NCI-H1930 (cell line): ENCODE data around the gene TKTL1.
"Not testable (repeated sequence)": the region's sequence is repeated elsewhere in the genome, so short reads cannot be mapped to it uniquely, and the experiment has no call there.

Experiments
- DNase-seq, 2 experiments: peaks; one replicate each; lab custom pipeline; 2025; lab: John Stamatoyannopoulos, UW

The TKTL1 gene

GRCh38 chrX:154295664-154296310 is at the start of gene TKTL1:
TSS of gene TKTL1 (plus strand) at chrX:154295795. CDS start at chrX:154295860, 65 bp downstream.
- no peak for DNase-seq

- not testable (repeated sequence) for DNase-seq
Measured at GRCh38 chrX:154247377-154248045, 48.1 kb upstream of the TKTL1 start.

GRCh38 chrX:154248076-154248475 is 47.5 kb upstream of the TKTL1 start:
- DNase-seq = not testable (repeated sequence)

- not testable (repeated sequence) for DNase-seq
Measured at GRCh38 chrX:154257282-154257681, 38.3 kb upstream of the TKTL1 start, which contains the start of gene OPN1MW3. TSS of gene OPN1MW3 (plus strand) at chrX:154257582. CDS start at chrX:154257620, 38 bp downstream.

- DNase-seq = not testable (repeated sequence)
Measured at GRCh38 chrX:154258711-154259110, 36.9 kb upstream of the TKTL1 start.

GRCh38 chrX:154263072-154263471 is 32.5 kb upstream of the TKTL1 start:
- not testable (repeated sequence) for DNase-seq

GRCh38 chrX:154269245-154269644 is 26.4 kb upstream of the TKTL1 start:
- not testable (repeated sequence) for DNase-seq

GRCh38 chrX:154284489-154285338 is 10.9 kb upstream of the TKTL1 start:
- not testable (repeated sequence) for DNase-seq

GRCh38 chrX:154286406-154286805 is 9.2 kb upstream of the TKTL1 start:
- DNase-seq = not testable (repeated sequence)

- no peak for DNase-seq
Measured at GRCh38 chrX:154294791-154295574, 612 bp upstream of the TKTL1 start, which contains the start of gene TEX28. TSS of gene TEX28 (minus strand) at chrX:154295124. CDS start at chrX:154292117, 3,007 bp downstream.

- DNase-seq = no peak
Measured at GRCh38 chrX:154296731-154297130, 1.1 kb downstream of the TKTL1 start.

GRCh38 chrX:154298312-154298711 is 2.7 kb downstream of the TKTL1 start:
- DNase-seq = no peak

GRCh38 chrX:154300816-154301215 is 5.2 kb downstream of the TKTL1 start:
- DNase-seq = no peak

GRCh38 chrX:154302998-154303397 is 7.4 kb downstream of the TKTL1 start:
- not testable (repeated sequence) for DNase-seq

- no peak for DNase-seq
Measured at GRCh38 chrX:154303476-154303875, 7.9 kb downstream of the TKTL1 start.

GRCh38 chrX:154304846-154305245 is 9.3 kb downstream of the TKTL1 start:
- DNase-seq = no peak

- DNase-seq = no peak
Measured at GRCh38 chrX:154305541-154306205, 10.1 kb downstream of the TKTL1 start.

- DNase-seq = no peak
Measured at GRCh38 chrX:154307202-154307601, 11.6 kb downstream of the TKTL1 start.

GRCh38 chrX:154308108-154308946 is 12.7 kb downstream of the TKTL1 start:
- DNase-seq = peak in 1 of 2 experiments; percentile 24
